UCSD-AML1 (cell line): Measurements from ENCODE around the gene ALDH3B2.
"Not testable (repeated sequence)": the region's sequence is repeated elsewhere in the genome, so short reads cannot be mapped to it uniquely, and the experiment has no call there.

Experiments used
- DNase-seq: peaks from one replicate; lab custom pipeline; 2025; ENCODE audit not compliant: unreplicated experiment; lab: John Stamatoyannopoulos, UW

ALDH3B2 gene

GRCh38 chr11:67644472-67645418 is 29.7 kb downstream of the ALDH3B2 start:
- no peak for DNase-seq

GRCh38 chr11:67644042-67644441 is 30.4 kb downstream of the ALDH3B2 start:
- no peak for DNase-seq

GRCh38 chr11:67642173-67643120 is 32.0 kb downstream of the ALDH3B2 start:
- DNase-seq: no peak

- DNase-seq: no peak
These were observed 32.9 kb downstream of the ALDH3B2 start for GRCh38 chr11:67641338-67642172.

- DNase-seq: no peak
These were observed 33.6 kb downstream of the ALDH3B2 start for GRCh38 chr11:67640758-67641337.

- DNase-seq: peak; percentile 54
These were observed 34.2 kb downstream of the ALDH3B2 start for GRCh38 chr11:67640021-67640757.

GRCh38 chr11:67639438-67639859 is 35.0 kb downstream of the ALDH3B2 start, which contains the start of gene TBX10:
TBX10 (minus strand) TSS chr11:67639763; CDS start chr11:67639472, 291 bp downstream.
- DNase-seq: no peak

GRCh38 chr11:67638535-67639437 is 35.6 kb downstream of the ALDH3B2 start:
- DNase-seq: no peak

- not testable (repeated sequence) for DNase-seq
These were observed 37.0 kb downstream of the ALDH3B2 start for GRCh38 chr11:67637441-67637840.

GRCh38 chr11:67636962-67637361 is 37.5 kb downstream of the ALDH3B2 start:
- no peak for DNase-seq

- DNase-seq: no peak
These were observed 39.2 kb downstream of the ALDH3B2 start for GRCh38 chr11:67635231-67635521.

GRCh38 chr11:67634366-67635230 is 39.8 kb downstream of the ALDH3B2 start:
- no peak for DNase-seq

- no peak for DNase-seq
These were observed 40.6 kb downstream of the ALDH3B2 start for GRCh38 chr11:67633758-67634365.

GRCh38 chr11:67632982-67633755 is 41.3 kb downstream of the ALDH3B2 start:
- no peak for DNase-seq

GRCh38 chr11:67632175-67632981 is 42.0 kb downstream of the ALDH3B2 start:
- no peak for DNase-seq

- no peak for DNase-seq
These were observed 42.6 kb downstream of the ALDH3B2 start for GRCh38 chr11:67631853-67632174.
